A673 (cell line): Measurements from ENCODE around the gene ROR1. TPM values are rescaled to one million over a fixed set of nuclear protein-coding genes. Genes with fewer than 3 reads are reported as not detected.

Source experiments
- BruUV-seq: library from RNA; stranded (reverse); fragments of 400-500 nt; replicated peaks from 2 replicates; lab custom pipeline; 2021; lab: Mats Ljungman, UMichigan
- CTCF ChIA-PET: fragments of 300-600 bp; sonication (Branson Sonifier 250); formaldehyde crosslinking; loops from one replicate; lab custom pipeline; 2022; ENCODE audit warnings: antibody characterized with exemption; lab: Charles Lee
- POLR2A ChIA-PET: fragments of 300-600 bp; sonication (Branson Sonifier 250); formaldehyde crosslinking; loops from one replicate; lab custom pipeline; 2022; ENCODE audit warnings: antibody characterized with exemption; ENCODE audit not compliant: low non-redundant PET; lab: Charles Lee
- DNase-seq: peaks from one replicate; pipeline ENCODE4 v3.0.0-alpha.2; 2015; ENCODE audit warnings: low spot score
- H3K27ac ChIP-seq: fragments of 200-600 bp; sonication (generic); 2 replicates; pipeline ENCODE4 v1.5.1; 2016; ENCODE audit warnings: mixed run types, low read depth, mild to moderate bottlenecking, mixed read lengths, antibody characterized with exemption, low read length; ENCODE audit not compliant: poor library complexity, severe bottlenecking
- H3K27me3 ChIP-seq: fragments of 200-600 bp; sonication (generic); replicated peaks from 2 replicates; pipeline ENCODE4 v1.6.1; 2017; ENCODE audit warnings: mixed run types, low read depth, mild to moderate bottlenecking, mixed read lengths, antibody characterized with exemption, low read length; ENCODE audit not compliant: insufficient read depth, poor library complexity
- H3K36me3 ChIP-seq: fragments of 200-600 bp; sonication (generic); 2 replicates; pipeline ENCODE4 v1.6.1; 2016; ENCODE audit warnings: mixed run types, mild to moderate bottlenecking, mixed read lengths, antibody characterized with exemption, low read length; ENCODE audit not compliant: insufficient read depth, poor library complexity, severe bottlenecking
- H3K4me1 ChIP-seq: fragments of 200-600 bp; sonication (generic); 2 replicates; pipeline ENCODE4 v1.6.1; 2017; ENCODE audit warnings: mixed run types, mild to moderate bottlenecking, mixed read lengths, antibody characterized with exemption, low read length; ENCODE audit not compliant: insufficient read depth, poor library complexity, severe bottlenecking
- H3K4me3 ChIP-seq: fragments of 200-600 bp; sonication (generic); 2 replicates; pipeline ENCODE4 v1.5.1; 2016; ENCODE audit warnings: low read depth, mixed run types, mild to moderate bottlenecking, mixed read lengths, low read length; ENCODE audit not compliant: poor library complexity, severe bottlenecking
- H3K9me3 ChIP-seq: fragments of 200-600 bp; sonication (generic); 2 replicates; pipeline ENCODE4 v1.6.1; 2016; ENCODE audit warnings: mixed run types, low read depth, mild to moderate bottlenecking, mixed read lengths, antibody characterized with exemption, low read length; ENCODE audit not compliant: poor library complexity, severe bottlenecking
- EZH2 ChIP-seq: fragments of 200-600 bp; sonication (generic); IDR thresholded peaks from 2 replicates; pipeline ENCODE4 v1.6.1; 2017; ENCODE audit warnings: borderline replicate concordance, low read depth, mild to moderate bottlenecking, mixed read lengths, antibody characterized with exemption, low read length; ENCODE audit not compliant: poor library complexity, severe bottlenecking
- intact Hi-C: fragments of 100-400 bp; cut with micrococcal nuclease; formaldehyde crosslinking; loops from one replicate; pipeline ENCODE4 v1.10.0; 2022; ENCODE audit not compliant: unreplicated experiment
- total RNA-seq: library from RNA; stranded (reverse); gene quantifications from 2 replicates; pipeline ENCODE4 v1.2.3, GENCODE V29; 2021
- TF ChIP-seq, protein P1 (sequence below): fragments of 300-800, 200-600 bp; sonication (generic); conservative IDR thresholded peaks from 2 replicates; pipeline ENCODE4 v1.5.1; 2017; ENCODE audit warnings: low read depth, mild to moderate bottlenecking, antibody characterized with exemption, low read length, moderate library complexity, mixed read lengths

The ROR1 gene
- total RNA-seq, 1 experiment from 2014 or later, result 7.4 TPM

DNA sequence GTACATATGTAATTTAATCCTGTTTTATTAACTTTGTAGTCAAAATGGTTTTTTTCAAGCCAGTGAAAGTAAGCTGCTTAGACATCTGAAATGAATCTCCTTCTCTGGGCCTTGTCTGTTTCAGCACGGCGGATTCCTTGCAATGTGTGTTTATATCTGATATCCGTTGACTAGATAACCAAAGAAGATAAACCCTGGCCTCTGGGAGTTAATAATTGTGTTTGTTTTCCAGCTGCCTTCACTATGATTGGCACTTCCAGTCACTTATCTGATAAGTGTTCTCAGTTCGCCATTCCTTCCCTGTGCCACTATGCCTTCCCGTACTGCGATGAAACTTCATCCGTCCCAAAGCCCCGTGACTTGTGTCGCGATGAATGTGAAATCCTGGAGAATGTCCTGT lies 366.1 kb downstream of the ROR1 start:
- no peak for TF ChIP-seq EZH2
- TF ChIP-seq, protein P1, sequence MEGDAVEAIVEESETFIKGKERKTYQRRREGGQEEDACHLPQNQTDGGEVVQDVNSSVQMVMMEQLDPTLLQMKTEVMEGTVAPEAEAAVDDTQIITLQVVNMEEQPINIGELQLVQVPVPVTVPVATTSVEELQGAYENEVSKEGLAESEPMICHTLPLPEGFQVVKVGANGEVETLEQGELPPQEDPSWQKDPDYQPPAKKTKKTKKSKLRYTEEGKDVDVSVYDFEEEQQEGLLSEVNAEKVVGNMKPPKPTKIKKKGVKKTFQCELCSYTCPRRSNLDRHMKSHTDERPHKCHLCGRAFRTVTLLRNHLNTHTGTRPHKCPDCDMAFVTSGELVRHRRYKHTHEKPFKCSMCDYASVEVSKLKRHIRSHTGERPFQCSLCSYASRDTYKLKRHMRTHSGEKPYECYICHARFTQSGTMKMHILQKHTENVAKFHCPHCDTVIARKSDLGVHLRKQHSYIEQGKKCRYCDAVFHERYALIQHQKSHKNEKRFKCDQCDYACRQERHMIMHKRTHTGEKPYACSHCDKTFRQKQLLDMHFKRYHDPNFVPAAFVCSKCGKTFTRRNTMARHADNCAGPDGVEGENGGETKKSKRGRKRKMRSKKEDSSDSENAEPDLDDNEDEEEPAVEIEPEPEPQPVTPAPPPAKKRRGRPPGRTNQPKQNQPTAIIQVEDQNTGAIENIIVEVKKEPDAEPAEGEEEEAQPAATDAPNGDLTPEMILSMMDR, result no peak
- peaks cover 27% of the 10 kb centered on the region for H3K4me1 ChIP-seq
- ChIA-PET POLR2A (interaction anchor here (0.8 kb wide), 1 partner anchor 1996 kb away, joined by 16 read pairs; no protein-coding TSS in a partner anchor), CTCF (interaction anchor here (1.5 kb wide), 1 partner anchor 448 kb away, joined by 3 read pairs; no protein-coding TSS in a partner anchor)
- no peak overlapping the region for H3K4me3 ChIP-seq
- intact Hi-C loops, result loop anchor here (5.0 to 10.0 kb wide), 2 partner anchors 365 to 523 kb away; partner anchors contain the start of gene ROR1
- no peak for DNase-seq
- H3K27ac ChIP-seq, result no peak overlapping the region
- H3K27me3 ChIP-seq, result no peaks in the 10 kb centered on the region
- H3K9me3 ChIP-seq, result no peaks in the 10 kb centered on the region
- no peaks in the 10 kb centered on the region for H3K36me3 ChIP-seq
- BruUV-seq, result no TSS peak

DNA sequence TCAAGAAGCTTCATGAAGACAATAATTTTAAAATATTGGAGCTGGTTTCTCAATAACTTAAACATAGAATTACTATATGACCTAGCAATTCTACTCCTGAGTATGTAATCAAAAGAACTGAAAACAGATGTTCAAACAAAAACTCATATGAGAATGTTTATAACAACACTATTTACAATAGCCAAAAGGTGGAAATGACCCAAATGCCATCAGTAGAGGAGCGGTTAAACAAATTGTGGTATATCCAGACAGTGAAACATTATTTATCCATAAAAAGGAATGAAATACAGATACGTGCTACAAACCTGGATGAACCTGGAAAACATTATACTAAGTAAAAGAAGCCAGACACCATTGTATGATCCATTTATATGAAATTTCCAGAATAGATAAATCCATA lies 366.8 kb downstream of the ROR1 start:
- POLR2A ChIA-PET, result no interaction called here
- no peak for TF ChIP-seq EZH2
- TF ChIP-seq, protein P1, result no peak
- intact Hi-C loops, result no loop called here
- no peaks in the 10 kb centered on the region for H3K9me3 ChIP-seq
- BruUV-seq, result no TSS peak
- H3K36me3 ChIP-seq, result no peaks in the 10 kb centered on the region
- no peak overlapping the region for H3K27ac ChIP-seq
- no peaks in the 10 kb centered on the region for H3K27me3 ChIP-seq
- CTCF ChIA-PET, result no interaction called here
- H3K4me1 ChIP-seq, result peaks cover 27% of the 10 kb centered on the region
- H3K4me3 ChIP-seq, result no peak overlapping the region
- no peak for DNase-seq

DNA sequence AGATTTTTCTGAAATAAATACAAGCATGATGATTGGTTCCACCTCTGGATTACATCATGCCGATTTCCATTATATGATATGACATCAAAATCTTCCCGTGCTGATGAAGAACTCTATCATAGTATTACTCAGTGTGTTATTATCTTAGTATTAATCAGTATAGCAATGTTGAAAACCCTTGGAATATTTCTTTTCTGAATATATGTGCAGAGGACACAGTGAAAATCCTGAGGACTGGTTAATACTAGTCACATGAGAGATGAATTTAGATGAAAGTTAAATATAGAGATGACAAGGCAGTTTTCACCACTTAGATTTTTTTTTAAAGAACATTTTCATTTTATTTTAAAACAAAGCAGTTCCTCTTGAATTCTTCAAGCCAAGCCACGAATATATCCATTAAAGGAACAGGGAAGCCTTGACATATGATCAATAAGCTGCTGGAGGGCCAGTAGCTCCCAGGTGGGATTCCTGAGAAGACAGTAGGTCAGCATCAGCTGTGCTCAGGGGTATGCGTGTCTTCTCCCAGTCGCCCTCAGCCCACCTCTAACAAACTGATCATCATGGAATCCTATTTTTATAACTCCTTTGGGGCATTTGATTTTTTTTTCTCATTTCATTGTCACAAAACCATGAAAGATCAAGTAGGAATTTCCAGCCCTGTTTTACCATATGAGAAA lies 373.4 kb downstream of the ROR1 start:
- POLR2A ChIA-PET, result no interaction called here
- intact Hi-C loops, result no loop called here

More for the DNA sequence above, 373.4 kb downstream of the ROR1 start:
- no peaks in the 10 kb centered on the region for H3K27me3 ChIP-seq
- BruUV-seq, result no TSS peak
- no peaks in the 10 kb centered on the region for H3K4me1 ChIP-seq
- H3K27ac ChIP-seq, result no peak overlapping the region
- H3K4me3 ChIP-seq, result no peak overlapping the region
- CTCF ChIA-PET, result no interaction called here
- TF ChIP-seq, protein P1, result no peak
- TF ChIP-seq EZH2, result no peak
- no peaks in the 10 kb centered on the region for H3K36me3 ChIP-seq
- no peak for DNase-seq
- no peaks in the 10 kb centered on the region for H3K9me3 ChIP-seq
